HepG2 (cell line): ENCODE data around the gene FCGR3A. TPM values are rescaled to one million over a fixed set of nuclear protein-coding genes. Genes with fewer than 3 reads are reported as not detected.

ENCODE experiments used
- ATAC-seq: fragments of 200-7000 bp; cut with Tn5 transposase; 3 replicates; pipeline ENCODE4 v1.9.1; 2020; ENCODE audit warnings: mild to moderate bottlenecking, moderate library complexity
- BruUV-seq: library from RNA; stranded (reverse); fragments of 400-500 nt; replicated peaks from 2 replicates; lab custom pipeline; 2021; lab: Mats Ljungman, UMichigan
- CTCF ChIA-PET: fragments of 300-600 bp; formaldehyde crosslinking; extraction: SDS; loops from one replicate; lab custom pipeline; 2021; ENCODE audit warnings: low total read pairs, inconsistent platforms, low intra/inter-chr PET ratio; lab: Yijun Ruan, JAX
- POLR2A ChIA-PET: fragments of 350-600 bp; sonication (Branson Sonifier 250); formaldehyde crosslinking; loops from one replicate; lab custom pipeline; 2020; ENCODE audit warnings: antibody characterized with exemption, inconsistent platforms; lab: Yijun Ruan, JAX
- DNase-seq: peaks from one replicate; pipeline ENCODE4 v3.0.0-alpha.2; 2015; ENCODE audit warnings: low spot score
- FAIRE-seq: peaks from 3 replicates; lab custom pipeline; 2011; peaks lifted over from hg19 to GRCh38; lab: Jason Lieb, UNC
- H2AFZ ChIP-seq: one replicate; pipeline ENCODE4 v1.6.1; 2011; ENCODE audit warnings: low read length, inconsistent platforms
- H3K27ac ChIP-seq: fragments of 300-600 bp; 3 replicates; pipeline ENCODE4 v1.8.0; 2011; ENCODE audit warnings: mixed run types, mild to moderate bottlenecking, mixed read lengths, low read length, inconsistent platforms; ENCODE audit not compliant: insufficient read depth; ENCODE audit errors: extremely low read length
- H3K27me3 ChIP-seq, 2 experiments: fragments of 200-600 bp in 1 of 2; 2 replicates in 1 of 2; 3 replicates in 1 of 2; pipeline versions ENCODE4 v1.6.0 to v1.8.0; 2011; ENCODE audit warnings: low read length in 2 of 2, mild to moderate bottlenecking in 2 of 2, moderate library complexity in 2 of 2, inconsistent platforms in 1 of 2; ENCODE audit not compliant: insufficient read depth in 2 of 2, control insufficient read depth in 1 of 2
- H3K36me3 ChIP-seq, 2 experiments: fragments of 200-600 bp in 1 of 2; replicated peaks in 1 of 2; 2 replicates in 1 of 2; 3 replicates in 1 of 2; pipeline versions ENCODE4 v1.5.1 to v1.8.0; 2011; ENCODE audit warnings: low read length in 2 of 2, inconsistent platforms in 1 of 2; ENCODE audit not compliant: insufficient read depth in 2 of 2, control insufficient read depth in 1 of 2
- H3K4me1 ChIP-seq: 2 replicates; pipeline ENCODE4 v1.5.1; 2012; ENCODE audit warnings: low read length, inconsistent platforms; ENCODE audit not compliant: insufficient read depth
- H3K4me2 ChIP-seq: 2 replicates; pipeline ENCODE4 v1.6.0; 2011; ENCODE audit warnings: low read depth, low read length, inconsistent platforms
- H3K4me3 ChIP-seq, 3 experiments: fragments of 200-600 bp in 1 of 3; sonication (generic), shearing (Covaris generic) in 1 of 3; replicated peaks in 1 of 3; 2 replicates each; pipeline ENCODE4 v1.5.1; 2011 to 2016; ENCODE audit warnings: low read length in 3 of 3, inconsistent platforms in 2 of 3, low read depth in 2 of 3, mild to moderate bottlenecking in 2 of 3, control low read depth in 1 of 3, mixed read lengths in 1 of 3; ENCODE audit not compliant: insufficient read depth in 1 of 3
- H3K79me2 ChIP-seq: one replicate; pipeline ENCODE4 v1.6.1; 2011; ENCODE audit warnings: low read length, inconsistent platforms; ENCODE audit not compliant: insufficient read depth
- H3K9ac ChIP-seq: 2 replicates; pipeline ENCODE4 v1.6.0; 2011; ENCODE audit warnings: mild to moderate bottlenecking, low read depth, low read length, inconsistent platforms; ENCODE audit not compliant: insufficient read depth
- H3K9me3 ChIP-seq: 2 replicates; pipeline ENCODE4 v1.5.1; 2012; ENCODE audit warnings: mild to moderate bottlenecking, low read length
- H4K20me1 ChIP-seq: 2 replicates; pipeline ENCODE4 v1.6.0; 2011; ENCODE audit warnings: inconsistent platforms, mild to moderate bottlenecking, low read length, moderate library complexity; ENCODE audit not compliant: insufficient read depth
- ADNP ChIP-seq: sonication (generic); formaldehyde crosslinking; IDR thresholded peaks from 2 replicates; pipeline ENCODE4 v1.4.0; 2020; ENCODE audit warnings: missing genetic modification reagents
- ARID2 ChIP-seq: sonication (generic); formaldehyde crosslinking; IDR thresholded peaks from 2 replicates; pipeline ENCODE4 v1.8.1; 2022; ENCODE audit warnings: mild to moderate bottlenecking, missing genetic modification reagents, borderline replicate concordance
- GFI1 ChIP-seq: sonication (generic); formaldehyde crosslinking; IDR thresholded peaks from 2 replicates; pipeline ENCODE4 v1.5.0; 2020; ENCODE audit warnings: missing genetic modification reagents, mild to moderate bottlenecking, borderline replicate concordance
- HOXA7 ChIP-seq: sonication (generic); formaldehyde crosslinking; IDR thresholded peaks from 2 replicates; pipeline ENCODE4 v1.8.1; 2022; ENCODE audit warnings: mild to moderate bottlenecking, missing genetic modification reagents, moderate library complexity
- IKZF4 ChIP-seq: sonication (generic); formaldehyde crosslinking; IDR thresholded peaks from 2 replicates; pipeline ENCODE4 v1.5.1; 2020; ENCODE audit warnings: borderline replicate concordance, mild to moderate bottlenecking, low read depth, missing genetic modification reagents; ENCODE audit errors: not compliant biosample characterization
- JUNB ChIP-seq: sonication (generic); formaldehyde crosslinking; IDR thresholded peaks from 2 replicates; pipeline ENCODE4 v1.8.0; 2022; ENCODE audit warnings: missing genetic modification reagents, mild to moderate bottlenecking, borderline replicate concordance
- KDM3A ChIP-seq: IDR thresholded peaks from 2 replicates; pipeline ENCODE4 v1.6.1; 2018; ENCODE audit warnings: low read depth, missing compliant biosample characterization
- LBX2 ChIP-seq: sonication (generic); formaldehyde crosslinking; IDR thresholded peaks from 2 replicates; pipeline ENCODE4 v1.5.0; 2020; ENCODE audit warnings: missing genetic modification reagents, mild to moderate bottlenecking, borderline replicate concordance
- NCOA1 ChIP-seq: sonication (generic); formaldehyde crosslinking; IDR thresholded peaks from 2 replicates; pipeline ENCODE4 v1.9.0; 2021; ENCODE audit warnings: missing genetic modification reagents
- NFYB ChIP-seq: sonication (generic); formaldehyde crosslinking; IDR thresholded peaks from 2 replicates; pipeline ENCODE4 v1.4.0; 2020; ENCODE audit warnings: missing genetic modification reagents
- SMARCE1 ChIP-seq: fragments of 450-650 bp; IDR thresholded peaks from 2 replicates; pipeline ENCODE4 v1.6.1; 2017; ENCODE audit warnings: borderline replicate concordance
- TFAP4 ChIP-seq: sonication (generic); IDR thresholded peaks from 2 replicates; pipeline ENCODE4 v1.6.1; 2016; ENCODE audit warnings: low read depth, borderline replicate concordance
- ZNF205 ChIP-seq: IDR thresholded peaks from 2 replicates; pipeline ENCODE4 v1.6.1; 2018; ENCODE audit warnings: missing biosample characterization, missing genetic modification reagents
- ZNF354B ChIP-seq: sonication (generic); formaldehyde crosslinking; IDR thresholded peaks from 2 replicates; pipeline ENCODE4 v1.8.0; 2022; ENCODE audit warnings: mild to moderate bottlenecking, missing genetic modification reagents
- ZNF468 ChIP-seq: sonication (generic); formaldehyde crosslinking; IDR thresholded peaks from 2 replicates; pipeline ENCODE4 v1.8.0; 2022; ENCODE audit warnings: mild to moderate bottlenecking, moderate library complexity, missing genetic modification reagents
- ZNF513 ChIP-seq: sonication (generic); formaldehyde crosslinking; conservative IDR thresholded peaks from 2 replicates; pipeline ENCODE4 v1.5.0; 2020; ENCODE audit warnings: missing genetic modification reagents
- ZSCAN25 ChIP-seq: sonication (generic); formaldehyde crosslinking; IDR thresholded peaks from 2 replicates; pipeline ENCODE4 v1.8.0; 2022; ENCODE audit warnings: mild to moderate bottlenecking, missing genetic modification reagents
- WGBS: methylation state at CpG from one replicate; pipeline ENCODE4 v1.1.6; 2017; ENCODE audit warnings: low lambda C conversion rate; 5-methylcytosine and 5-hydroxymethylcytosine counted together
- in situ Hi-C: cut with HindIII; loops from 2 replicates; pipeline ENCODE4 v1.10.0; 2017; ENCODE audit warnings: low pct_unique_long_range_greater_than_20kb; ENCODE audit not compliant: extremely low pct_ligation_motif_present
- intact Hi-C: fragments of 100-400 bp; cut with micrococcal nuclease; formaldehyde crosslinking; loops from one replicate; pipeline ENCODE4 v1.10.0; 2022; ENCODE audit not compliant: unreplicated experiment
- polyA plus RNA-seq, 8 experiments: library from polyadenylated mRNA; depleted of rRNA in 3 of 8; stranded (reverse) in 7 of 8; unstranded in 1 of 8; fragments of >200 nt; fragmentation: Illumina TruSeq in 4 of 8; extraction: Trizol in 4 of 8; gene quantifications; 2 replicates each; pipeline versions ENCODE4 v1.2.1 to v1.2.3, GENCODE V29; 2011 to 2016; ENCODE audit warnings: low read depth in 4 of 8, missing spikeins in 1 of 8, mixed read lengths in 1 of 8; ENCODE audit not compliant: insufficient read depth in 1 of 8
- total RNA-seq, 5 experiments: library from RNA; depleted of rRNA; stranded (reverse); fragments of >200 nt; fragmentation: Illumina TruSeq; extraction: Trizol; gene quantifications; 2 replicates each; pipeline ENCODE4 v1.2.3, GENCODE V29; 2016; ENCODE audit warnings: low read depth in 1 of 5
- TF ChIP-seq, protein P1 (sequence below): sonication (generic); formaldehyde crosslinking; IDR thresholded peaks from 2 replicates; pipeline ENCODE4 v1.5.0; 2020; ENCODE audit warnings: mild to moderate bottlenecking, missing genetic modification reagents, borderline replicate concordance

Gene FCGR3A
- total and polyA plus RNA-seq, 2 of the 13 experiments (the other 11 are each of a cell fraction or from before 2014, with no cell fraction given) = not detected

DNA sequence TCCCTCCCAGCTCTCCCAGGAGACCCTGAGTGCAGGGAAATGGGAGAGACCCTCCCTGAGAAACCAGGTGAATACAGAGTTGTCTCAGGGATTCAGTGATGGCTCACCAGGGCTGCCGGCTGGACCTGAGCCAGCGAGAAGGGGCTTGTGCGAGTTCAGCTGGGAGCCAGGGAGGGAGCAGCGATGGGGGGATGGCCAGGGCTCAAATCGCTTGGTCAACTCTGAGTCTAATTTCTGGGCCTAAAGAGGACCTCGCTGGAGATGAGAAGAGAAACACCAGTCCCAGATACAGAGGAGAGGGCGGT is 37.9 kb downstream of the FCGR3A start:
- no peaks in the 10 kb centered on the region for H3K9me3 ChIP-seq
- DNase-seq (no peak), ATAC-seq (no peak), FAIRE-seq (no peak)
- TF ChIP-seq SMARCE1 = no peak
- TF ChIP-seq ZNF354B = no peak
- TF ChIP-seq ADNP (CRISPR knock-in tag) = no peak
- no peak for TF ChIP-seq ZNF468 (CRISPR knock-in tag)
- no peak for TF ChIP-seq ZNF513
- TF ChIP-seq KDM3A = no peak
- TF ChIP-seq HOXA7 = no peak
- TF ChIP-seq IKZF4 (CRISPR knock-in tag) = no peak
- no peak for TF ChIP-seq GFI1 (CRISPR knock-in tag)
- TF ChIP-seq TFAP4 = no peak
- no peak for TF ChIP-seq ZNF205
- no peak for TF ChIP-seq NCOA1 (CRISPR knock-in tag)
- TF ChIP-seq JUNB (CRISPR knock-in tag) = no peak
- no peak for TF ChIP-seq ZSCAN25 (CRISPR knock-in tag)
- TF ChIP-seq NFYB (CRISPR knock-in tag) = no peak
- TF ChIP-seq LBX2 (CRISPR knock-in tag) = no peak
- TF ChIP-seq, protein P1, sequence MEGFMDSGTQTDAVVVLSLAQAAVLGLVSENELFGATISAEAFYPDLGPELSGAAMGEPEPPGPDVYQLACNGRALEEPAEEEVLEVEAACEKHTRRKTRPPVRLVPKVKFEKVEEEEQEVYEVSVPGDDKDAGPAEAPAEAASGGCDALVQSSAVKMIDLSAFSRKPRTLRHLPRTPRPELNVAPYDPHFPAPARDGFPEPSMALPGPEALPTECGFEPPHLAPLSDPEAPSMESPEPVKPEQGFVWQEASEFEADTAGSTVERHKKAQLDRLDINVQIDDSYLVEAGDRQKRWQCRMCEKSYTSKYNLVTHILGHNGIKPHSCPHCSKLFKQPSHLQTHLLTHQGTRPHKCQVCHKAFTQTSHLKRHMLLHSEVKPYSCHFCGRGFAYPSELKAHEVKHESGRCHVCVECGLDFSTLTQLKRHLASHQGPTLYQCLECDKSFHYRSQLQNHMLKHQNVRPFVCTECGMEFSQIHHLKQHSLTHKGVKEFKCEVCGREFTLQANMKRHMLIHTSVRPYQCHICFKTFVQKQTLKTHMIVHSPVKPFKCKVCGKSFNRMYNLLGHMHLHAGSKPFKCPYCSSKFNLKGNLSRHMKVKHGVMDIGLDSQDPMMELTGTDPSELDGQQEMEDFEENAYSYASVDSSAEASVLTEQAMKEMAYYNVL (CRISPR knock-in tag) = no peak
- no peak for TF ChIP-seq ARID2 (CRISPR knock-in tag)
- peaks cover 22% of the 10 kb centered on the region for H3K4me1 ChIP-seq
- ChIA-PET CTCF (no interaction called here), POLR2A (no interaction called here)
- no peaks in the 10 kb centered on the region for H3K79me2 ChIP-seq
- H3K4me2 ChIP-seq = no peak overlapping the region
- in situ Hi-C loops (no loop called here), intact Hi-C loops (no loop called here)
- WGBS = 56% methylated on average over 7 of the region's 7 CpGs
- no peak overlapping the region for H3K27ac ChIP-seq
- BruUV-seq = no TSS peak
- H3K9ac ChIP-seq = no peak overlapping the region
- no peak overlapping the region for H3K4me3 ChIP-seq
- no peaks in the 10 kb centered on the region for H4K20me1 ChIP-seq
- no peaks in the 10 kb centered on the region for H3K27me3 ChIP-seq
- no peak overlapping the region for H2AFZ ChIP-seq
- H3K36me3 ChIP-seq = no peaks in the 10 kb centered on the region
